Measurements from ENCODE around the gene VWA5A.
A peak's percentile ranks its signal among the peaks of the same experiment; 100 is the strongest.
"Not testable (repeated sequence)": the region's sequence is repeated elsewhere in the genome, so short reads cannot be mapped to it uniquely, and the experiment has no call there.

Gene VWA5A

DNA sequence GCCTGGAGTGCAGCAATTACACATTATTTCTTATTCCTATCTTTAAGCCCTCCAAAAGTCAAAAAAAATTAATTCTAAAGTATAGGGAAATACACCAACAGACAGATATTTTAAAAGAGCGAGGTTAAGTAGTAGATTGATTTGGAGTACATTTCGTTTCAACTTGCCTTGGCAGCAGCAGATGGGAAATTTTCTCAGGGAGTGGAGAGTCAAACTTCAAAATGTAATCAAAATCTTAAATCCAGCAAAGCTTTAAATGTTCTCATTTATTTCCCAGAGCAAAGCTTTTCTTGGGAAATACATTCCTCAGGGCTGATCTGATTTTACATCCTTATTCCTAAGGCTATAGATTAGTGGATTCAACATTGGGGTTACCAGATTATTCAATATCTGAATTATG lies 21.9 kb upstream of the VWA5A start:
- no peak for DNase-seq

DNA sequence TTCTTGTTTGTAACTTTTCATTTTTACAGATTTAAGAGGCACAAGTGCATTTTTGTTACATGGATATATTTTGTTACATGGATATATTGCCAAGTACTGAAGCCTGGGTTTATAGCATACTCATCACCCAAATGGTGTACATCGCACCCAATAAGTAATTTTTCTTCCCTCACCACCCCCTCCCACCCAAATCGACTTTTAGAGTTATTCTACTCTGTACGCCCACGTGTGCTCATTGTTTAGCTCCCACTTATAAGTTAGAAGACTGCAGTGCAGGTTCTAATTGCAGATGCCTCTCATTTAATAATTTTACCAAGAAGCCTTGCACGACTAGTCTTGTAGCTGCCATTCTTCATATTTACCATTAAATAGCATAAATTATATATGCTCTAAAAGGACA lies 20.5 kb upstream of the VWA5A start:
- DNase-seq: no peak

DNA sequence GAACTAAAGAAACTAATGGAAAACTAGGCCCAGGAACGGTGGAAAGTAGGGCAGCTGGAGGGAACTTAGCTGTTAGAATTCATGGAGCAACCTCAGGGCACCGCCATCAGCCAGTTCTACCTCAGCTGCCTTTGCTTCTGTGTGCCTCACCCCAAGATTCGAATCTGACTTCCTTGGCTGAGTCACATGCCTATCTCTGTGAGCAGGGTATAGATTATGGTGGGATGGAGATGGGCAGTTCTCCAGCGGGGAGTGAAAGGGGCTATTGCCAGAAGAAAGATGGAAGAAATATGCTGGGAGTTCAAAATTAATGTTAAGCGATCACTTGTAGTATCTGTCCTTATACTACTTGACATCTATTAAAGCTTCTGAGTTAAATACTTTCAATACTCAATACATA lies 18.9 kb upstream of the VWA5A start:
- no peak for DNase-seq

DNA sequence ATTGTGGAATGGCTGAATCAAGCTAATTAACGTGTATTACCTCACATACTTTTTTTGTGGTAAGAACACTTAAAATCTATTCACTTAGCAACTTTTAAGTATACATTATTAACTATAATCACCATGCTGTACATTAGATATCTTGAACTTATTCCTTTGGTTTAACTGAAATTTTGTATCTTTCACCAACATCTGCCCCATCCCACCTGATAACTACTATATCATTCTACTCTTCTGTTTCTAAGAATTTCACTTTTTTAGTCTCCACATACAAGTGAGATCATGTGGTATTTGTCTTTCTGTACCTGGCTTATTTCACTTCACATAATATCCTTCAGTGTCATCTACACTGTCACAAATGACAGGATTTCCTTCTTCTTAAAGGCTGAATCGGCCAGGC lies 17.1 kb upstream of the VWA5A start:
- no peak for DNase-seq

DNA sequence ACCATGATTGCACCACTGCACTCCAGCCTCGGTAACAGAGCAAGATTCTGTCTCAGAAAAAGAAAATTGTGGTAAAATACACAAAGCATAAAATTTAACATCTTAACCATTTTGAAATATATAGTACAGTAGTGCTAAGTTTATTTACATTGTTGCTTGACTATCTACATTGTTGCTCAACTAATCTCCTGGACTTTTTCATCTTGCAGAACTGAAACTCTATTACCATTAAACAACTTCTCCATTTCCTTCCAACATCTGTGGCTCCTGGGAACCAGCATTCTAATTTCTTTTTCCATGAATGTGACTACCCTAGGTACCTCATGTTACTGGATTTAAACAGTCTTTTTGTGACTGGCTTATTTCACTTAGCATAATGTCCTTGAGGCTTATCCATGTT lies 13.5 kb upstream of the VWA5A start:
- DNase-seq: no peak

DNA sequence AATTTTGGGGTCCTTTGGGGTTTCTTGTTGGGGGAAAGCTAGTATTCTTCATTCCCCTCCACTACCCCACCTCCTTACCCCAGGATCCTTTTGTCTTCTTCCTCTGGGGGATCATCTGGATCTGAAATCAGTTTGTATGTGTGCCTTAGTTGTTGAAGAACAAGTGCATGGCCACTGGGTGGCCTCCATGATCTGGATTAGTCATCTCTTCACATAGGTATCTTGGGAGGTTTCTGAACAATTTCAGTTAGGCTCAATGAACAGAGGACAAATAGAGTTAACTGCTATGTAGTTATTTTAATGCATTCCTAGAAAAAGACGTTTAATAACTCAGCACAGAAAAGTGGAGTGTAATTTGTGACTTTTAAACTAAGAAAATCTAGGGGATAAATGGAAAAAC lies 7.1 kb upstream of the VWA5A start:
- DNase-seq: peak; percentile 41

DNA sequence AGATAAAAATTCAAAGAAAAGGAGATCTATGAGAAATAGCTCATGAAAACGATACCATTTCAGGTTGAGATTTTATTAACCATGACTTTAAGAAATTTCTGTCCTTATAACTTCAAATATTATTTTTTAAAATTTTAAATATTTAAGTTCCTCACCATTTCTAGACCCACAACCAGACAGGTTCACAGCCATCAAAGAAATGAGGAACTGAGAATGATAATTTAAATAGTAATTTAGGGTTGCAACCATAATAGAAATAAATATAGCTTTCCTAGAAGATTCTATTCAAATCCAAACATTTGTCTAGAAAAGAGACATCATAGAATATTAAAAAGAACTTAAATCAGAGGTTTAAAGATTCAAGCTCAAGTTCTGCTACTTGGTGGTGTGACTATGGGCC lies 5.9 kb upstream of the VWA5A start:
- no peak for DNase-seq

DNA sequence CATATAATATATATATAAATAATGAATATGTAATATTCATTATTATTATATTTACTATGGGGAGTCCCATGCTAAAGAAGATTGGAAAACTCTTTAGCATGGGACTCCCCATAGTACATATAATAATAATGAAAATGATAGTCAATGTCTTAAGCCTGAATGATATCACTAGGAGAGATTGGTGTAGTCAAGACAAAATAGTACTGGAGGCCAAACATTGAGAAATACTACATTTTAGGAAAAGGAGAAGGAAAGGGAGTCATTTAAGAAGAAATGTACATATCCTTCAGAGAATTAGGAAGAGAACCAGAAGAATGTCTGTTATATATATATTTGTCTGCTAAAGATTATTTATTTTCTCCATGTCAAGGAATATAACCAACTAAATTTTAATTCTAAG lies 5.0 kb upstream of the VWA5A start:
- DNase-seq: no peak

DNA sequence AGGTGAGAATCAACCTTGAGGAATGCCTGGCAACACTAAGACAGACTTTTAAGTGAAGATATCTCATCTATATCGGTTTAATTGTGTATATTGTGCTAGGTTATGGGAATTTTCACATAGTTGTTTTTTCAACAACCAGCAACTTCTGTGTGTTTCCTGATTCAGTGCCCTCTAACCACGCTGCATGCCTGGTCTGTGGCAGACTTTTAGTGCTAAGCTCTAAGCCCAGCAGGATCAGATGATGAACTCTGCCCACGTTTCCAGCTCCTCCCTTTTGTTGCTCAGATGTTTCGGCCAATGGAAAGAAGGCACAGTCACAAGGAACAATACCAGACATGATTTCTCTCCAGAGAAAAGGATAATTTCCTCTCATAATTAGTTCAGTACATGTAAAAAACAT lies 1.4 kb upstream of the VWA5A start:
- no peak for DNase-seq

DNA sequence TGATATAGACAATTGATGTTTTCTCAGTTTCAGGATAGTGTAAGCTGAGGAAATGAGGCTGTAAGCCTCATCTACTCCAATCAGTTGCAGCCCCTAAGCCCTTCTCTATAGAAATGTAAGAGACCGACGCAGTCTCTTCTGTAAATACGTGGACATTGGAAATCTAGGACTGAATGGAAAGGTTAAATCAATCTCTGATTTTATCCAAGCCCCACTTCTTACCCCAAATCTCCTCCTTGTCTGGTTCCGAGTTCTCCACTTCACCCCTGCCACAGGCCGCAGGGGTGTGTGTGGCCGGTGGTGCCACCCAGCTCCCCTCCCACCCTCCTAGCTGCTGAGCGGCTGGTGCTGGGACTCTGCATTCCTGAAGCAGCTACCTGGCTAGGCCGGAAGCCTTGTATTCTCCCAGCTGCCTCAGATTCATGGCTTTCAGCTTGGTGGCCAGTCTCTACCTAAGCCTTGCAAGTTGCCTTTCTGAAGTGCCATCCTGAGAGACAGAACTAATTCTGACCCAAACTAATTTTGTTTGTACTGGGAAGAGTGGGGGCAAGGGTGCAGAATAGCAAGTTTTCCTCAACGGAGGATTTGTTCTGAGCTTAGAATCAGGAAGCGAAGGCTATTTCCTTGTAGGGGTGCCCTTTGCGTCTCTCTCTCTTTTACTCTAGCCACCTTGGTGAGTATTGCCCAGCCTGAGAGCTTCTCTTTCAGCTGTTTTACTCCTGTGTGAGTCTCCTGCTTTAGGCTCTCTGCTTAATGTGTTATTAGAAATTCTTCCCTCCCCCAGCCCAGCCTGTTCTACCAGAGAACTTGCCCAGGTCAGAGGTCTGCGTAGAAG lies 749 bp downstream of the VWA5A start:
- DNase-seq: no peak

DNA sequence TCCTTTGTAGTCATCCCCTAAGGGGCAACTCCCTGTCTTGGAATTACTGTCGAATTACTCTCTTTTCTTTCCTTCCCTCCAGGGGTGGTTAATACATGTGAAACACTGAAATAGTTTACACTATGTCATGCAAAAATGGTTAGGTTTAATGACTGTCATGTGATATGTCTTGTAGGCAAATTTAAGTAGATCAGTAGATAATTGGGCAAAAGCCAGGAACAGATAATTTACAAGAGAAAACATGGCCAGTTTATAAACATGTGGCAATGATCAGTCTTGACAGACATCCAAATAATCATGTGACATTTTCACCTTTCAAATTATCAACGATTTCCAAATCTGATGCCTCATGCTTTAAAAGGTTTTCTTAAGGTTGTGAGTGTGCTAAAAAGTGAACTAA lies 3.9 kb downstream of the VWA5A start:
- DNase-seq: no peak

DNA sequence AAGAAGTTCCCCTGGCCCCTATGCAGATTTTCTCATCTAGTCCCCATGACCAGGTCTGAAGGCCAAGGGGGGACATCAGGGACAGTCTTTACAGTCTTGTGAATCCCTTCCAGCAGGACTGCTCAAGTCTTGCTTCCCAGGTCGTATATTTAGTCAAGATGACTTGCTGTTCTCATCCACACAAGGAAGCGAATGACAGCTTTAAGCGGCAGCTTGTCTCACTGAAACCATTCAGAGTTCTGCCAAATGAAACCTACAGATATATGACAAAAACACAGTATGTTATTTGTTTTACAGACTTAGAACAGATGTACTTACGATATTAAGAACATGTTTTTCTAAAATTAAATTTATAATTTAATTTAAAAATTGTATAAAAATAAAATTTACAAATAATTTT lies 5.6 kb downstream of the VWA5A start:
- DNase-seq: no peak

DNA sequence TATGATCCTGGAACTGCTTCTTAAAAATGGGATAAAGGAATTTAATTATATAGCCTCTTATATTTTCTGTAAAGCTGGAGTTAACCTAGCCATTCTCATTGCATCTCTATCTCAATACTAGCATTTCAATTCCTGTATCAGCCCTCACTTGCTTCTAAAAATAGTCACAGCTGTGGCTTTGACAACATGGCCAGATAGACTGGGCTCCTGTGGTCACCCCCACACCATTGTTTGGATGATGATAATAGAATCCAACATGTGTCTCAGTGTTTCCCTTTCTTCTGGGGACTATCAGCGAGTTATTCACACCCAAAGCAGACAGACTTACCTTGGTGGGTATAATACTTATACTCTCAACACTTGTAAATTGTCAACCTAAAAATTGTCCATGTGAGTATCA lies 6.9 kb downstream of the VWA5A start:
- no peak for DNase-seq

DNA sequence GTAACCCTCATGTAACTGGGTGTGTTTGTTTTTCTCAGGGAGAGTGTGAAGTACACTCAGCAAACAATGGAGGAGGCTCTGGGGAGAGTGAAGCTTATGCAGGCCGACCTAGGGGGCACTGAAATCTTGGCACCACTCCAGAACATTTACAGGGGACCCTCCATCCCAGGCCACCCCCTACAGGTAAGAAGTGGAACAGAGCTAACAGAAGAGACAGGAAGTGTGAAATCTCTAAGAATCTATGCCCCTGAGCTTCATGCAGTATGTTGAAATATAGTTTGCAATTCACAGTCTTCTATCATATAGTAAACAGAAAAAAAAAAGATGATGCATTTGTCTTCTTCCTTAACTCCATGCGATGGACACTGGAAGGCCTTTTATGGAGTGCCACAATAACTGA lies 8.4 kb downstream of the VWA5A start:
- DNase-seq: no peak

DNA sequence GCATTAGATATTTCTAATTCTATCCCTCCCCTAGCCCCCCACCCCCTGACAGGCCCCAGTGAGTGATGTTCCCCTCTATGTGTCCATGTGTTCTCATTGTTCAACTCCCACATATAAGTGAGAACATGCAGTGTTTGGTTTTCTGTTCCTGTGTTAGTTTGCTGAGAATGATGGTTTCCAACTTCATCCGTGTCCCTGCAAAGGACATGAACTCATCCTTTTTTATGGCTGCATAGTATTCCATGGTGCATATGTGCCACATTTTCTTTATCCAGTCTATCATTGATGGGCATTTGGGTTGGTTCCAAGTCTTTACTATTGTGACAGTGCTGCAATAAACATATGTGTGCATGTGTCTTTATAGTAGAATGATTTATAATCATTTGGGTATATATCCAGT lies 11.9 kb downstream of the VWA5A start:
- DNase-seq: not testable (repeated sequence)

DNA sequence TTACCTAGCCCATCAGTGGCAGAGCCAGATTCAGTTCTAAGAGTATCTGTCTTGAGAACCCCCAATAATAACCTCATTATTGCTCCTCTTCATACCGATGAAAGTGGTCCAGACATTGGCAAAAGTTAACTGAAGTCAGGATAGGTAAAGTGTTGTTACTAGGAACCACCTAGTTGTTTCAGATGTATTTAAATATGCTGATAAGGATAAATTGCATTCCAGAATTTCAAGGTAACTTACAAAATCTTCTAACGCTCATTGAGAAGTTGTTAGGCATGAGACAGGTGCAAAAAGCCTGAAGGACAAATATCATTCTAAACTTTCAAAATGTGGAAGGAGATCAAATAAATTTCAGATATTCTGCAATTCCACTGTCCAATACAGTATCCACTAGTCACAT lies 27.8 kb downstream of the VWA5A start:
- DNase-seq: no peak

DNA sequence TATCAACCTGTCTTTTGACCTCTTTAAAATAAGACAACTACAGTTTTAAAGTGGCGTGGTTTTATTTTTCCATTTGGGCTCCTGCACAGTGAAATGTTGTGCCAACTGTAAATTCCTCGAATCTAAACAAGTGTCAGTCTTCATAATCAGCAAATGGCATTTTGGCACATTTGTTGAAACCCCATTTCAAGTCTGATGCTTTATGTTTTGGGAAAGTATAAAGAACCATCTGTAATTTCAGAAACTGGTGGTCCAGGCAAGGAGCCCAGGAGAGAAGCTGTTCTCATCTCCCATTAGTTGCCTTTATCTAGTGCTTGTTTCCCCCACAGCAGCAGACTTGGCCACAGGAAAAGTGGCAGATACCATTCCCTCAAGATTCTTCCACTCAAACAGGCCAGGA lies 32.7 kb downstream of the VWA5A start:
- no peak for DNase-seq

DNA sequence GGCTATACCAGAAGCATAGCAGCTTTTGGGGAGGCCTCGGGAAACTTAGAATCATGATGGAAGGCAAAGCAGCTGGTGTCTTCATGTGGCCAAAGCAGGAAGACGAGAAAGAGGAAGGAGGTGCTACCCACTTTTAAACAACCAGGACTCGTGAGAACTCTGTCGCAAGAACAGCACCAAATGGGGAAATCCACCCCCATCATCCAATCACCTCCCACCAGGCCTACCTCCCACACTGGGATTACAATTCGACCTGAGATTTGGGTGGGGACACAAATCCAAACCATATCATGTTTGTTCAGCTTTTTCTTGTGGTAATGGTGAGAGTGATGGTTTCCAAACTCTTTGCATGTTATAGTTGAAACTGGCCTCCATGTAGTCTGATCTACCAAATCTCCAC lies 35.4 kb downstream of the VWA5A start:
- DNase-seq: peak; percentile 82

DNA sequence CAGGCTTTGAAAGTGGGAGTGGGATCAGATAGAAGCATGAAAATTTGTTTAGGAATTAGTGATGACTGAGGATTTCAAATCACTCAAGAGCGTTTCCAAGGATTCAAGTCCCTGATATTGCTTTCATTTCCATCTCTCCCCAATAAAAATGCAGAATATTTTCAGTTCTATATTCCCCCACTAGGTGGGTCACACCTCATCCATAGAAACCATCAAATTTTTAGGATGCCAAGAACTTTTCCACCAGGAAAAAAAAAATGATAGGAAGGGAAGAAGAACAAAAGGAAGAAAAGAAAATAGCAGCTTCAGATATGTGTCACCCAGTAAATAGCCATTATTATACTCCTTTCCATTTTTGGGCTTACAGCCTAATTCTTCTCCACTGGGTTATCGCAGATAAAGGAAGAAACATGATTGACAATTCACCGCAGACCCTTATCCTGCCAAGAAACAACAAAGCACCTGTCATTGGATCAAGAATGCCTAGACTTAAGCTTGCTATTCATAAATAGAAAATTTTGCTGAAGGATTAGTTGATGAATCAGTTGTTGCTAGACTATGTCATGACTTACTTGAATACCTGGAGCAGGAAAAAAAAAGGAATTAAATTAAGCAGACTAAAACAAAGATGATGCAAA lies 37.6 kb downstream of the VWA5A start:
- DNase-seq: no peak

DNA sequence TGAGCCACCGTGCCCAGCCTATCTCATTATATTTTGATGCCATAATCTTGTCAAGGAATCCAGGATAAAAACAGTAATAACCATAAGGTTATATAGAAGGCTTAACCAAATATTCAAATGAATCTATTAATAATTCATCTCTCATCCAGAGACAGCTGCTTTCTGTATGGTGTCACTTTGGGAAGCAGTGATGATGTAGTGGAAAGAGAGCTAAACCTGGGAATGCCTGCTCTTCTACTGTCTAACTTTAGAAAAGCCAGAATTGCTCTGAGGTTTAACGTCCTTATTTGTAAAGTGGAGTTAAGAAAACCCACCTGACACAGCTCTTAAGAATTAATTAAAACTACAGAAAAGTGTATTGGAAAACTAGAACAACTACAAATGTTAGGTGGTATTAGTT lies 38.6 kb downstream of the VWA5A start:
- no peak for DNase-seq

DNA sequence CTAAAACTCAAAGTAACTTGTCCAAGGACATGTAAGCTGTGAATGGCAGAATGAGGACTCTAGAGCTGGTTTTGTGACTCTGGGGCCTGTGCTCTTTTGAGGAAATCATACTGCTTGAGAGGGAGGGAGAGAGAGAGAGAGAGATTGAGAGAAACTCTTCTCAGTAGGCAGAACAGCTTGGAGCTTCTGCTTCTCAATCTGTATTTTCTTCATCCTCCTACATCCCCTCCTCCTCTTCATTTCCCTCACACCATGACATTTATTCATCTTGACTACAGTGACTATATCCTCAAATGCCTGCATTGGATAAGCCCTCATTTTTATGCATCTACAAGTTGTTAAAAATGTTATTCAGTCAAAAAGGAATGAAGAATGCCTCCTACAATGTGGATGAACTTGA lies 44.2 kb downstream of the VWA5A start:
- no peak for DNase-seq

DNA sequence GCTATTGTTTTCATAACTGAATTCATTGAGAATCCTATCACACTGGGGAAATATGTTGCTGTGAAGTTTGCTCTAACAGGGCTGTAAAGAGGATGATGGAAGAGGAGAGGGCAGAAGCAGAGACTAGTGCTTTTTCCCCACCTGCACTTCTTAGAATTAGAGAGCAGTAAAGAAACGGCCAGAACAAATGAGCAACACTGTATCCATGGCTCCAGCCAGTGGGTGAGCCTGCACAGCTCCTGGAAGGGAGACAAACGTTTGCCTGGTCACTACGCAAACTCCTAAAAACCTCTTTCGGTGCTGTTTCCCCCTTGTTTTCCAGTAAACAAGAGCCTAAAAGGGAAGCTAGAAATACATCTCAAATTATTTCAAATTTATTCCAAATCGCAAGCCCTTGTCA lies 45.7 kb downstream of the VWA5A start:
- DNase-seq: no peak

DNA sequence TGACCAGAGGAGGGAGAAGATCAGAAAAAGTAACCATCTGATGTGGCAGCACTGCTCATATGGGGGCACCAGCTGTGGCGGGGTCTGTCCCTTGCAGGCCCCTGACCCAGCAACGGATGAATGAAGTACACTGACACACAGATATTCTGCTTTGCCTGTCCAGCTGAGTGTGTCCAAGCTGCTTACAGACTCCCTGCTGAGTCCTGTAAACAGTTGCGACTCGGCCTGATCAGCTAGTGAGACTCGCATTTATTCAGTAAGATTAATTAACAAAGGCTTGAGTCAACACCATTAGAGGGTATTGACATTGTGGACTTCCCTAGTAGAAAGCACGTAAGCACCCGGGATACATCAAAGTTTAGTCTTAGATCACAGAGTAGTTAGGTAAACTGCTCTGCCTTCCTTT lies 52.6 kb downstream of the VWA5A start:
- DNase-seq: no peak

DNA sequence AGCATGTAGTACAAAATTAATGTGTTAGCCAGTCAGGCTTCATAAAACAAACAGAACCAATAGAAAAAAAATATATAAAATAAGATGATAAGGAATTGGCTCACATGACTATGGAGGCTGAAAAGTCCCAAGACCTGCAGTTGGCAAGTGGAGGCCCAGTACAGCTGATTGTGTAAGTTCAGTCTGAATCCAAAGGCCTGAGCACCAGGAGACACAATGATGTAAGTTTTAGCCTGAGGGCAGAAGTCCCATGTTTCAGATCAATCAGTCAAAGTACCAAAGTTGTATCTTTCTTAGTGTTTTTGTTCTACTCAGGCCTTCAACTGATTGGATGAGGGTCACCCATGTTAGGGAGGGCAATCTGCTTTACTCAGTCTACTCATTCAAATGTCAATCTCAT lies 53.5 kb downstream of the VWA5A start:
- no peak for DNase-seq

DNA sequence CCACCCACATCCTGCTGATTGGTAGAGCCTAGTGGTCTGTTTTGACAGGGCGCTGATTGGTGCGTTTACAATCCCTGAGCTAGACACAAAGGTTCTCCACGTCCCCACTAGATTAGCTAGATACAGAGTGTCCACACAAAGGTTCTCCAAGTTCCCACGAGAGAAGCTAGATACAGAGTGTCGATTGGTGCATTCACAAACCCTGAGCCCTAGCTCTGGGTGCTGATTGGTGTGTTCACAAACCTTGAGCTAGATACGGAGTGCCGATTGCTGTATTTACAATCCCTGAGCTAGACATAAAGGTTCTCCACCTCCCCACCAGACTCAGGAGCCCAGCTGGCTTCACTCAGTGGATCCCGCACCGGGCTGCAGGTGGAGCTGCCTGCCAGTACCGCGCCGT lies 55.1 kb downstream of the VWA5A start:
- not testable (repeated sequence) for DNase-seq
